Urinary bladder (tissue), 4 donors: ENCODE results near the gene RMDN2. TPM values are rescaled to one million over a fixed set of nuclear protein-coding genes. Genes with fewer than 3 reads are reported as not detected.
A peak's percentile ranks its signal among the peaks of the same experiment; 100 is the strongest.

ENCODE experiments used
- DNase-seq: peaks from one replicate; pipeline ENCODE4 v3.0.0-alpha.2; 2015; ENCODE audit errors: extremely low spot score
- H3K27ac ChIP-seq: one replicate; pipeline ENCODE4 v1.5.1; 2013; ENCODE audit warnings: low read depth, mild to moderate bottlenecking, moderate library complexity
- H3K36me3 ChIP-seq: one replicate; pipeline ENCODE4 v1.6.1; 2013; ENCODE audit warnings: mild to moderate bottlenecking, moderate library complexity; ENCODE audit not compliant: insufficient read depth
- H3K4me1 ChIP-seq: one replicate; pipeline ENCODE4 v1.6.1; 2013; ENCODE audit warnings: mild to moderate bottlenecking, moderate library complexity; ENCODE audit not compliant: insufficient read depth
- H3K4me3 ChIP-seq: one replicate; pipeline ENCODE4 v1.5.1; 2013; ENCODE audit warnings: low read depth, low read length
- WGBS: extraction: QIAGEN DNeasy Blood & Tissue Kit; methylation state at CpG from one replicate; pipeline ENCODE4 v1.1.7; 2013; 5-methylcytosine and 5-hydroxymethylcytosine counted together
- polyA plus RNA-seq: library from polyadenylated mRNA; stranded (reverse); fragments of 200-250 nt; gene quantifications from one replicate; pipeline ENCODE4 v1.2.3, GENCODE V29; 2013
- total RNA-seq: library from RNA; depleted of rRNA; stranded (reverse); fragments of >200 nt; gene quantifications from one replicate; pipeline ENCODE4 v1.2.3, GENCODE V29; 2014
- donor health status: healthy with polysubstance abuse.
- donor health status: healthy.

The RMDN2 gene, protein sequence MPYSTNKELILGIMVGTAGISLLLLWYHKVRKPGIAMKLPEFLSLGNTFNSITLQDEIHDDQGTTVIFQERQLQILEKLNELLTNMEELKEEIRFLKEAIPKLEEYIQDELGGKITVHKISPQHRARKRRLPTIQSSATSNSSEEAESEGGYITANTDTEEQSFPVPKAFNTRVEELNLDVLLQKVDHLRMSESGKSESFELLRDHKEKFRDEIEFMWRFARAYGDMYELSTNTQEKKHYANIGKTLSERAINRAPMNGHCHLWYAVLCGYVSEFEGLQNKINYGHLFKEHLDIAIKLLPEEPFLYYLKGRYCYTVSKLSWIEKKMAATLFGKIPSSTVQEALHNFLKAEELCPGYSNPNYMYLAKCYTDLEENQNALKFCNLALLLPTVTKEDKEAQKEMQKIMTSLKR
- total RNA-seq (17.7 TPM), polyA plus RNA-seq (6.4 TPM)

- Histone ChIP-seq H3K4me1 (no peaks in the 10 kb centered on the region), H3K4me3 (peak within 1 kb of the TSS; percentile 76), H3K27ac (peak within 1 kb of the TSS; percentile 91), H3K36me3 (no peaks in the 10 kb centered on the region)
- peak; percentile 69 for DNase-seq
- WGBS: under 1% methylated on average over 79 of the region's 79 CpGs
These were observed at the start of gene RMDN2 for GRCh38 chr2:37925063-37925897. Gene RMDN2 (plus strand): TSS chr2:37925287. CDS start chr2:37929278, 3,991 bp downstream.

DNA sequence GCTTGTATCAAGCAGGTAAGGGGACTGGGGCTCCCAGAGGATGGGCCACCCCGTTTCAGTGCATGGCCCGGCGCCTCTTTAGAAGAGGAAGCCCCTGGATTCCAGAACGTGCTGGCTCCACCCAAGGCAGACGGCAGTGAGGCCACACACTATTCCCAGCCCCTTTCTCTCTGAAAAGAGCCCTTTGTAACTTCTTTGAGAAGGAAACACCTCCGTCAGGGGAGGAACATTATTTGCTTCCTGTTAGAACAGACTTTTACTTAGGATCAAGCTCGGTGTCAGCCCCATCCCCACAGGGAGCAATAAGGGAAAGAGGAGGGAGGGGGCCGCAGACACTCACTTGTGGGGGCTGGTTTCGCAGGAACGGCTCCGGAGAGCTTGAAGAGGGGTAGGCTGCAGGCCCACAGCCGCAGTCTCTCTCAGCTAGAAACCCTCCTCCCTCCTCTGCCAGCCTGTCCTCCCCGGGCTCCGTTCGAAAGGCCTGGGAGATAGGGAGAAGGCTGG lies 49.6 kb upstream of the RMDN2 start:
- no peak for DNase-seq
- H3K36me3 ChIP-seq: no peaks in the 10 kb centered on the region
- no peak overlapping the region for H3K4me3 ChIP-seq
- no peak overlapping the region for H3K27ac ChIP-seq
- no peaks in the 10 kb centered on the region for H3K4me1 ChIP-seq
- WGBS: 51% methylated on average over 15 of the region's 15 CpGs

DNA sequence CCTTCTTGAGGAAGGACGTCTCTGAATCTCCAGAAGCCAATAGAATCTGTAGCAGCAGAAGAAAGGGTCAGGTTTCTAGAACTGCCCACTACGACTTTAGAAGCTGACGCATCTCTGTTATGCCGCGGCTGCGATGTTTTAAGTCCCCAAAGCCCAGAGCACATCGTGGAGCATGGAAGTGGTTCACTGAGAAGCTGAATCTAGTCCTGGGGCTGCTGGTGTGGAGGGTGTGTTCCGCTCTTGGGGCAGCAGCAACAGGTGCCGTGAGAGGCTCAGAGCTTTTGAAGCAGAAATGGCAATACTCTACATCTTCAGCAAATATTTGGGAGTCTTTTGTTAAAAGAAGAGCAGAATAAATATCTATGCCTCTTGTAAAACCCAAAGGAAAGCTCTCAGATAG lies 48.9 kb upstream of the RMDN2 start:
- WGBS: 86% methylated on average over 9 of the region's 9 CpGs
- Histone ChIP-seq H3K4me3 (no peak overlapping the region), H3K27ac (no peak overlapping the region), H3K4me1 (no peaks in the 10 kb centered on the region), H3K36me3 (no peaks in the 10 kb centered on the region)
- DNase-seq: no peak

DNA sequence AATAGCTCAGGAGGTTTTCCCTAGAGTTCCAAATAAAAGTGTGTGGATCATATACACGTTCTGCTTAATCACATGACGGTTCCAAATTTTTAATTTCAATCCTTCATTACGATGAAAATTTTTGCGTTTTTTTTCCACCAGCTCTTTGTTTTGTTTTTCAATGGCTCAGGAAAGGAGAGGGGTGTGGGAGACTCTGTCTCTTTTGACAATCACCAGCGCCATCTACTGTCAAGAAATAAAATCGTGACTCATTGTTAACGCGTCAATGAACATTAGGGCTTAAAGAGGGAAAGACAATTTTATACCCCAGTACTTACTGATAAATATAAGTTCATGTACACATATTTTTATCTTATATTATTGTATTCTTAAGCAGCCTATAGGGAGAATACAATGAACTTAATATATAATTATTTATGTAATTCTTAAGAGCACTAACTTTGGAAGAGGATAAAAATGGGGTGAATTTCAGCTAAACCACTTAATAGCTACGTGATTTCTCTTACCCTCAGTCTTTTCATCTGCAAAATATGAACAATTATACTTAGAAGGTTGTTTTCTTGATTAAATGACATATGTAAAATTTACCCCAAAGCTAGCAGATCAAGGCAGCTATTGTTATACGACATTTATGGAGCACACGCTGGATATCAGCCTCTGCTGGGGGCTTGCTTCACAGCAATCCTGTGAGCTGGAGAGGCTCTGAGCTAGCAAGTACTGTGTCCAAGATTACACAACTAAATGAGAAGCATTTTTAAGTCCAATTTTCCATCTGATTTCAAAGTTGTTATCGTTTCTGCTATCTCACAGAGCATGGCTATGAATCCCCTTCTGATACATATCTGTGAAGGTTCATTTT lies 47.4 kb upstream of the RMDN2 start:
- H3K4me3 ChIP-seq: no peak overlapping the region
- no peaks in the 10 kb centered on the region for H3K4me1 ChIP-seq
- H3K36me3 ChIP-seq: no peaks in the 10 kb centered on the region
- H3K27ac ChIP-seq: no peak overlapping the region
- 28% methylated on average over 12 of the region's 12 CpGs for WGBS
- DNase-seq: peak; percentile 66

GRCh38 chr2:37878536-37878935 lies 46.6 kb upstream of the RMDN2 start:
- no peaks in the 10 kb centered on the region for H3K4me1 ChIP-seq
- no peak overlapping the region for H3K27ac ChIP-seq
- 74% methylated on average over 4 of the region's 4 CpGs for WGBS
- DNase-seq: no peak
- no peak overlapping the region for H3K4me3 ChIP-seq
- H3K36me3 ChIP-seq: no peaks in the 10 kb centered on the region

GRCh38 chr2:37880551-37880950 lies 44.5 kb upstream of the RMDN2 start:
- WGBS: 73% methylated on average over 9 of the region's 9 CpGs
- Histone ChIP-seq H3K4me1 (no peaks in the 10 kb centered on the region), H3K36me3 (no peaks in the 10 kb centered on the region), H3K4me3 (no peak overlapping the region), H3K27ac (no peak overlapping the region)
- DNase-seq: no peak

- H3K4me1 ChIP-seq: no peaks in the 10 kb centered on the region
- WGBS: 78% methylated on average over 9 of the region's 9 CpGs
- H3K4me3 ChIP-seq: no peak overlapping the region
- no peak for DNase-seq
- H3K27ac ChIP-seq: no peak overlapping the region
- no peaks in the 10 kb centered on the region for H3K36me3 ChIP-seq
These were observed 43.7 kb upstream of the RMDN2 start for GRCh38 chr2:37881397-37881796.

- 99% methylated on average over 1 of the region's 1 CpG for WGBS
- no peaks in the 10 kb centered on the region for H3K4me1 ChIP-seq
- no peak for DNase-seq
- H3K36me3 ChIP-seq: no peaks in the 10 kb centered on the region
- no peak overlapping the region for H3K4me3 ChIP-seq
- no peak overlapping the region for H3K27ac ChIP-seq
These were observed 43.1 kb upstream of the RMDN2 start for GRCh38 chr2:37882036-37882435.

DNA sequence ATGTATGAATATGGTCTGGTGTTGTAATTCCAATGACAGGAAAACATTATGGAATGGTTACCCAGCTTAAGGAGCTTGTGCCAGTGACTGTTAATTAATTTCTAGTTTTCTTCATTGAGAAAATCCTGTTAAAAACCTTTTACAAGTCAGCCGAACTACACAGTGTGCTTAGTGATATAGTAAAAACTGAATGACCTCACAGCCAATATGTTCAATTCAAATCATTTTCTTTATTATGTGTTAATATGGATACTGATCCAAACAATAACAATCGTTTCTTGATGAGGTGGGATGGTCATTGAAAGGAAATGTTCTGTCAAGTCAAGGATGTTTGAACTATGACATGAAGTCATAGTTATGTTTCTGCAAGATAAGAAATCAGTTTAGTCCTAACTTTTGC lies 41.6 kb upstream of the RMDN2 start:
- Histone ChIP-seq H3K4me1 (no peaks in the 10 kb centered on the region), H3K36me3 (no peaks in the 10 kb centered on the region), H3K4me3 (no peak overlapping the region), H3K27ac (no peak overlapping the region)
- 54% methylated on average over 2 of the region's 2 CpGs for WGBS
- DNase-seq: no peak

GRCh38 chr2:37885329-37885993 lies 39.6 kb upstream of the RMDN2 start:
- 73% methylated on average over 3 of the region's 3 CpGs for WGBS
- Histone ChIP-seq H3K4me3 (no peak overlapping the region), H3K27ac (no peak overlapping the region), H3K4me1 (no peaks in the 10 kb centered on the region), H3K36me3 (no peaks in the 10 kb centered on the region)
- no peak for DNase-seq

DNA sequence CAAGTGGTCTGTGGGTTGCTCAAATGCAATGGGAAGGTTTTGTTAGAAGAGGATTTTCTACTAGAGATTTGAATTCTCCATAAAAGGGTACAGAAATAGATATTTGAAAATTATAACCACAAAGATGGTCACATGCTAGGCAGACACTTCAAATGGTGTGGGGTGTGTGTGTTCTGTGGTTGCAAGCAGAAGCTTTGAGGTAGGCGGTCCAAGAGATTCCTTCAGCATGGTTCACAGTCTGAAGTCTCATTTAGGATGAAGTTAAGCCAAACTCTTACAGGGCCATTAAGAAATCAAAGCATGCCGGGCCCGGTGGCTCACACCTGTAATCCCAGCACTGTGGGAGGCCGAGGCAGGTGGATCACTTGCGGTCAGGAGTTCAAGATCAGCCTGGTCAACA lies 38.3 kb upstream of the RMDN2 start:
- no peak for DNase-seq
- H3K4me1 ChIP-seq: no peaks in the 10 kb centered on the region
- H3K27ac ChIP-seq: no peak overlapping the region
- no peak overlapping the region for H3K4me3 ChIP-seq
- 83% methylated on average over 5 of the region's 5 CpGs for WGBS
- H3K36me3 ChIP-seq: no peaks in the 10 kb centered on the region

DNA sequence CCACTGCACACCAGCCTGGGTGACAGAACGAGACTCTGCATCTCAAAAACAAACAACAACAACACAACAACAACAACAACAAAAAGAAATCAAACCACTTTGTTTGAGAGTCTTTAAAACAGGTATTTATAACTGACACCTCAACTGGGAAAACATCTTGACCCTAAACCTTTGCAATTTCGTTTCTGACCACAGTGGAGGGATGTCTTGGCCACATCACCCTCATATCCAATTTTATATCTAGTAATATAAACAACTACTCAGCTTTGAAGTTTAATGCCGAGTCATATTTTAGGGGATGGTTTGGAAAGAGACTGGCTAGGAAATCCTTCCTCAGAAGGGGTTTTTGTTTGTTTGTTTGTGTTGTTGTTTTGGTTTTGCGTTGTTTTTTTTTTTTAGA lies 37.8 kb upstream of the RMDN2 start:
- no peak for DNase-seq
- 65% methylated on average over 4 of the region's 4 CpGs for WGBS
- H3K27ac ChIP-seq: no peak overlapping the region
- H3K4me3 ChIP-seq: no peak overlapping the region
- H3K4me1 ChIP-seq: no peaks in the 10 kb centered on the region
- H3K36me3 ChIP-seq: no peaks in the 10 kb centered on the region
